ENCODE data around the gene TEX2.

DNA sequence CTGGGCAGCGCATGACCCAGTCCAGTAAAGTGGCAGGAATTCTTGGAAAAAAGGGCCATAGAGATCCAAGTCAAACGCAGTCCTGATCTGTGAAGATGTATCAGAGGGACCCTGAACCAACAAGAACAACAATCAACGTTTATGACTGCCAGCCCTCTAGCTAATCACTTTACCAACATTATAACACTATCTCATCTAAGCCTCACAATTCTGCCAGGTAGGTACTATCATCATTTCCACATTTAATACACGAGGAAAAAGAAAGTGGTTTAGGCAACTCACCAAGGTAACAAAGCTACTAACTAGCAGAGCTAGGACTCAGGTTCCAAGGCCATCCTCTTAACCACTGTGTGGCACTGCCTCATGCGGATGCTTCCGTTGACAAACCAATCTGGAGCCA lies 28.1 kb downstream of the TEX2 start:
- no peak for TF ChIP-seq YY1 (IDR thresholded peaks at IDR 0.05; ENCODE audit: low read depth)
- TF ChIP-seq CREB1 (IDR thresholded peaks at IDR 0.05; ENCODE audit: low read depth) = no peak
